HEK293T (cell line): ENCODE data around the gene ZNF385B.
A peak's percentile ranks its signal among the peaks of the same experiment; 100 is the strongest.

Experiments
- CTCF ChIA-PET: fragments of 350-600 bp; formaldehyde crosslinking; extraction: SDS; loops from one replicate; lab custom pipeline; 2021; ENCODE audit warnings: antibody characterized with exemption, inconsistent platforms; lab: Yijun Ruan, JAX
- POLR2A ChIA-PET: fragments of 350-600 bp; formaldehyde crosslinking; extraction: SDS; loops from one replicate; lab custom pipeline; 2020; ENCODE audit warnings: antibody characterized with exemption, inconsistent platforms; lab: Yijun Ruan, JAX
- DNase-seq: peaks from one replicate; pipeline ENCODE4 v3.0.0; 2012; ENCODE audit warnings: mixed read lengths; ENCODE audit errors: extremely low spot score
- ARNT ChIP-seq: fragments of 450-650 bp; IDR thresholded peaks from 2 replicates; pipeline ENCODE4 v1.6.1; 2017; ENCODE audit warnings: mild to moderate bottlenecking
- BHLHE40 ChIP-seq: fragments of 450-650 bp; IDR thresholded peaks from 2 replicates; pipeline ENCODE4 v1.6.1; 2016; ENCODE audit warnings: mild to moderate bottlenecking, moderate library complexity, borderline replicate concordance
- CTBP1 ChIP-seq: fragments of 450-650 bp; IDR thresholded peaks from 2 replicates; pipeline ENCODE4 v1.6.1; 2016; ENCODE audit warnings: borderline replicate concordance
- ELF4 ChIP-seq: fragments of 450-650 bp; IDR thresholded peaks from 2 replicates; pipeline ENCODE4 v1.6.1; 2017; ENCODE audit warnings: antibody characterized with exemption
- FOXA1 ChIP-seq: fragments of 450-650 bp; IDR thresholded peaks from 2 replicates; pipeline ENCODE4 v1.6.1; 2016; ENCODE audit warnings: mild to moderate bottlenecking
- FOXK2 ChIP-seq: fragments of 450-650 bp; IDR thresholded peaks from 2 replicates; pipeline ENCODE4 v1.6.1; 2016; ENCODE audit warnings: mild to moderate bottlenecking
- FOXM1 ChIP-seq: fragments of 450-650 bp; IDR thresholded peaks from 2 replicates; pipeline ENCODE4 v1.6.1; 2017; ENCODE audit warnings: mild to moderate bottlenecking, borderline replicate concordance
- HDGF ChIP-seq: fragments of 450-650 bp; IDR thresholded peaks from 2 replicates; pipeline ENCODE4 v1.6.1; 2017; ENCODE audit warnings: antibody characterized with exemption, borderline replicate concordance
- L3MBTL2 ChIP-seq: fragments of 450-650 bp; conservative IDR thresholded peaks from 2 replicates; pipeline ENCODE4 v1.6.1; 2016; ENCODE audit warnings: mild to moderate bottlenecking
- LEF1 ChIP-seq: fragments of 450-650 bp; IDR thresholded peaks from 2 replicates; pipeline ENCODE4 v1.6.1; 2017; ENCODE audit warnings: mild to moderate bottlenecking, borderline replicate concordance
- NFRKB ChIP-seq: fragments of 450-650 bp; IDR thresholded peaks from 2 replicates; pipeline ENCODE4 v1.6.1; 2016; ENCODE audit warnings: mild to moderate bottlenecking, moderate library complexity
- SP1 ChIP-seq: fragments of 450-650 bp; IDR thresholded peaks from 2 replicates; pipeline ENCODE4 v1.6.1; 2017
- SUZ12 ChIP-seq: fragments of 450-650 bp; IDR thresholded peaks from 2 replicates; pipeline ENCODE4 v1.6.1; 2016; ENCODE audit warnings: mild to moderate bottlenecking
- TARDBP ChIP-seq: fragments of 450-650 bp; IDR thresholded peaks from 2 replicates; pipeline ENCODE4 v1.6.1; 2016
- ZNF384 ChIP-seq: fragments of 450-650 bp; IDR thresholded peaks from 2 replicates; pipeline ENCODE4 v1.6.1; 2016
- TF ChIP-seq, protein P1 (sequence below): fragments of 450-650 bp; IDR thresholded peaks from 2 replicates; pipeline ENCODE4 v1.6.1; 2016

The ZNF385B gene

GRCh38 chr2:179578171-179578916 lies 283.1 kb downstream of the ZNF385B start:
- no peak for DNase-seq
- POLR2A ChIA-PET, result no interaction called here
- CTCF ChIA-PET, result no interaction called here
- TF ChIP-seq BHLHE40 (no peak), CTBP1 (no peak), NFRKB (no peak)

DNA sequence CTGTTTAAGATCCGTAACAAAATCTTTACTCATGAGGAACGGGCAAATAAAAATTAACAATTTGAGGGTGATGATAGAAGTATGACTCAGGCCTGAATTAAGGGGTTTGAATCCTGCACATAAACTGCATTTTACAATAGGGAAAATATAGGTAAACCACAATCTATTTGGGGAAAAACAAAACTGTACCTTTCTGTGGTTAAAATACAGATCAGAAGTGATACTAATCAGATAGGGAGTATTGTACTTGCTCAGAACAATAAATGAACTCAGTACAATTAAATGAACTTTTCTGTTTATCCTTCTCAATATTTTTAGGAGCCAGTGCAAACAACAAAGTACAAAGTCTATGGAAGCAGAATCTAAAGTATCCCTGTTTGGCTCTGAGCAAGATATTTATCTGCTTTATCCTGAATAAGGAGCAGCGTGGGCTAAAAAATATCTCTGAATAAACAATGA lies 287.3 kb downstream of the ZNF385B start:
- TF ChIP-seq SUZ12, result no peak
- TF ChIP-seq ELF4, result no peak
- no peak for TF ChIP-seq ZNF384
- no peak for TF ChIP-seq FOXA1
- TF ChIP-seq SP1, result no peak
- no peak for TF ChIP-seq BHLHE40
- TF ChIP-seq, protein P1, sequence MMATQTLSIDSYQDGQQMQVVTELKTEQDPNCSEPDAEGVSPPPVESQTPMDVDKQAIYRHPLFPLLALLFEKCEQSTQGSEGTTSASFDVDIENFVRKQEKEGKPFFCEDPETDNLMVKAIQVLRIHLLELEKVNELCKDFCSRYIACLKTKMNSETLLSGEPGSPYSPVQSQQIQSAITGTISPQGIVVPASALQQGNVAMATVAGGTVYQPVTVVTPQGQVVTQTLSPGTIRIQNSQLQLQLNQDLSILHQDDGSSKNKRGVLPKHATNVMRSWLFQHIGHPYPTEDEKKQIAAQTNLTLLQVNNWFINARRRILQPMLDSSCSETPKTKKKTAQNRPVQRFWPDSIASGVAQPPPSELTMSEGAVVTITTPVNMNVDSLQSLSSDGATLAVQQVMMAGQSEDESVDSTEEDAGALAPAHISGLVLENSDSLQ, result no peak
- CTCF ChIA-PET, result interaction anchor here (0.6 kb wide), 1 partner anchor 66 kb away, joined by 3 read pairs; no protein-coding TSS in a partner anchor
- DNase-seq, result no peak
- POLR2A ChIA-PET, result no interaction called here

- DNase-seq, result no peak
- POLR2A ChIA-PET, result no interaction called here
- CTCF ChIA-PET, result no interaction called here
- TF ChIP-seq CTBP1, result no peak
Measured at GRCh38 chr2:179572544-179572943, 288.9 kb downstream of the ZNF385B start.

GRCh38 chr2:179571721-179572120 lies 289.7 kb downstream of the ZNF385B start:
- POLR2A ChIA-PET, result no interaction called here
- no peak for TF ChIP-seq ZNF384
- no peak for TF ChIP-seq SUZ12
- no peak for TF ChIP-seq LEF1
- TF ChIP-seq FOXA1, result no peak
- TF ChIP-seq FOXM1, result no peak
- TF ChIP-seq CTBP1, result no peak
- CTCF ChIA-PET, result no interaction called here
- DNase-seq, result no peak

DNA sequence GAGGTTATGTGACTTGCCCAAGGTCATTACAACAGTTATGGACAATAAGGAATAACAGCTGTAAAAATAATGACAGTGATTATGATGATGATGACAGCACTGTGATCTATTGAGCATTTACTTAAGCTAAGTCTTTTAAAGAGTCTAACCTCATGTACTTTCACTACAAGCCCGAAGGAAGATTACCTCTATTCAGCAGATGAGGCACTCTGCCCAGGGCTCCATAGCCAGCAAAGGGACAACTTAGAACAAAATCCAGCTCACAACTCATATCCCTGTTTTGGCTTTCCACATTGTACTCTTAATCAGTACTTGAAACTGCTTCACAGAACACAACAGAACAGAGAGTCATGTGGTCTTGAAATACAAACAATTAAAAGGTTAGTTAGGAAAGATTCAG lies 290.2 kb downstream of the ZNF385B start:
- no peak for DNase-seq
- ChIA-PET CTCF (interaction anchor here (0.6 kb wide), 1 partner anchor 125 kb away, joined by 3 read pairs; no protein-coding TSS in a partner anchor), POLR2A (no interaction called here)
- TF ChIP-seq L3MBTL2 (no peak), SP1 (no peak), HDGF (no peak), FOXM1 (no peak), FOXK2 (no peak), FOXA1 (no peak), SUZ12 (no peak), ARNT (no peak), LEF1 (no peak), TARDBP (no peak), ZNF384 (no peak), CTBP1 (no peak), BHLHE40 (no peak), NFRKB (no peak), ELF4 (no peak)
- TF ChIP-seq, protein P1, result no peak

- CTCF ChIA-PET, result no interaction called here
- no peak for DNase-seq
- TF ChIP-seq, protein P1, result peak; percentile 35
- TF ChIP-seq ELF4, result no peak
- no peak for TF ChIP-seq FOXA1
- POLR2A ChIA-PET, result no interaction called here
Measured at GRCh38 chr2:179569831-179570233, 291.6 kb downstream of the ZNF385B start.

DNA sequence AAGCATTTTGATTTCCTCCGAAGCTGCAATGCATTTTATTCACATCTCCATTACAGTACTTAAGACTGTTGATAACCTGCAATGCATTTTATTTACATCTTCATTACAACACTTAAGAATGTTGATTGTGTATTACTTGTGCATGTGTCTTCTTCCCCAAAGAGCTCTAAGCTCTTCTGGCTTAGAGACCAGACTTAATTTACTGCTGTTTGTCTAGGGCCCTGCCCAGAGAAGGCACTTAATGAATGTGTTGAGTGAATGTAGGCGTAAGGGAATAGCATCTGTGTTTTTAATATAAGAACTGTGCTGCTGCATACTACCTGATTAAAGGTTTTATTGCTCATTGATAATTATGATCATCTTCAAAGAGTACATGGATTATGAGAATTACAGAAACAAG lies 295.6 kb downstream of the ZNF385B start:
- TF ChIP-seq HDGF (no peak), CTBP1 (no peak), NFRKB (no peak), LEF1 (no peak), FOXK2 (no peak), BHLHE40 (no peak), ARNT (no peak)
- TF ChIP-seq, protein P1, result no peak
- CTCF ChIA-PET, result no interaction called here
- POLR2A ChIA-PET, result no interaction called here
- DNase-seq, result no peak
